ENCODE results near the gene NALCN.

- TF ChIP-seq, protein P1, sequence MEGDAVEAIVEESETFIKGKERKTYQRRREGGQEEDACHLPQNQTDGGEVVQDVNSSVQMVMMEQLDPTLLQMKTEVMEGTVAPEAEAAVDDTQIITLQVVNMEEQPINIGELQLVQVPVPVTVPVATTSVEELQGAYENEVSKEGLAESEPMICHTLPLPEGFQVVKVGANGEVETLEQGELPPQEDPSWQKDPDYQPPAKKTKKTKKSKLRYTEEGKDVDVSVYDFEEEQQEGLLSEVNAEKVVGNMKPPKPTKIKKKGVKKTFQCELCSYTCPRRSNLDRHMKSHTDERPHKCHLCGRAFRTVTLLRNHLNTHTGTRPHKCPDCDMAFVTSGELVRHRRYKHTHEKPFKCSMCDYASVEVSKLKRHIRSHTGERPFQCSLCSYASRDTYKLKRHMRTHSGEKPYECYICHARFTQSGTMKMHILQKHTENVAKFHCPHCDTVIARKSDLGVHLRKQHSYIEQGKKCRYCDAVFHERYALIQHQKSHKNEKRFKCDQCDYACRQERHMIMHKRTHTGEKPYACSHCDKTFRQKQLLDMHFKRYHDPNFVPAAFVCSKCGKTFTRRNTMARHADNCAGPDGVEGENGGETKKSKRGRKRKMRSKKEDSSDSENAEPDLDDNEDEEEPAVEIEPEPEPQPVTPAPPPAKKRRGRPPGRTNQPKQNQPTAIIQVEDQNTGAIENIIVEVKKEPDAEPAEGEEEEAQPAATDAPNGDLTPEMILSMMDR (conservative IDR thresholded peaks at IDR 0.05; ENCODE audit: low read depth in 2 of 2) = no peak
- TF ChIP-seq, protein P2, sequence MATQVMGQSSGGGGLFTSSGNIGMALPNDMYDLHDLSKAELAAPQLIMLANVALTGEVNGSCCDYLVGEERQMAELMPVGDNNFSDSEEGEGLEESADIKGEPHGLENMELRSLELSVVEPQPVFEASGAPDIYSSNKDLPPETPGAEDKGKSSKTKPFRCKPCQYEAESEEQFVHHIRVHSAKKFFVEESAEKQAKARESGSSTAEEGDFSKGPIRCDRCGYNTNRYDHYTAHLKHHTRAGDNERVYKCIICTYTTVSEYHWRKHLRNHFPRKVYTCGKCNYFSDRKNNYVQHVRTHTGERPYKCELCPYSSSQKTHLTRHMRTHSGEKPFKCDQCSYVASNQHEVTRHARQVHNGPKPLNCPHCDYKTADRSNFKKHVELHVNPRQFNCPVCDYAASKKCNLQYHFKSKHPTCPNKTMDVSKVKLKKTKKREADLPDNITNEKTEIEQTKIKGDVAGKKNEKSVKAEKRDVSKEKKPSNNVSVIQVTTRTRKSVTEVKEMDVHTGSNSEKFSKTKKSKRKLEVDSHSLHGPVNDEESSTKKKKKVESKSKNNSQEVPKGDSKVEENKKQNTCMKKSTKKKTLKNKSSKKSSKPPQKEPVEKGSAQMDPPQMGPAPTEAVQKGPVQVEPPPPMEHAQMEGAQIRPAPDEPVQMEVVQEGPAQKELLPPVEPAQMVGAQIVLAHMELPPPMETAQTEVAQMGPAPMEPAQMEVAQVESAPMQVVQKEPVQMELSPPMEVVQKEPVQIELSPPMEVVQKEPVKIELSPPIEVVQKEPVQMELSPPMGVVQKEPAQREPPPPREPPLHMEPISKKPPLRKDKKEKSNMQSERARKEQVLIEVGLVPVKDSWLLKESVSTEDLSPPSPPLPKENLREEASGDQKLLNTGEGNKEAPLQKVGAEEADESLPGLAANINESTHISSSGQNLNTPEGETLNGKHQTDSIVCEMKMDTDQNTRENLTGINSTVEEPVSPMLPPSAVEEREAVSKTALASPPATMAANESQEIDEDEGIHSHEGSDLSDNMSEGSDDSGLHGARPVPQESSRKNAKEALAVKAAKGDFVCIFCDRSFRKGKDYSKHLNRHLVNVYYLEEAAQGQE (IDR thresholded peaks at IDR 0.05; ENCODE audit: unreplicated experiment) = no peak
- no peak for TF ChIP-seq EZH2 (IDR thresholded peaks at IDR 0.05; ENCODE audit: low read depth, unreplicated experiment)
- no peak for TF ChIP-seq ZNF114 (CRISPR knock-in tag; IDR thresholded peaks at IDR 0.05)
- no peak for TF ChIP-seq STAT1 (IDR thresholded peaks at IDR 0.05; ENCODE audit: unreplicated experiment)
- TF ChIP-seq NANOG (IDR thresholded peaks at IDR 0.05; ENCODE audit: borderline replicate concordance) = no peak
- no peak for TF ChIP-seq ETS1 (IDR thresholded peaks at IDR 0.05)
- no peak for TF ChIP-seq JUNB (IDR thresholded peaks at IDR 0.05; ENCODE audit: unreplicated experiment)
Measured at GRCh38 chr13:101383595-101383994, 32.7 kb downstream of the NALCN start.
